H1 (cell line): ENCODE results near the gene TMEM38A. TPM values are rescaled to one million over a fixed set of nuclear protein-coding genes. Genes with fewer than 3 reads are reported as not detected.
A peak's percentile ranks its signal among the peaks of the same experiment; 100 is the strongest.

ENCODE experiments used
- CTCF ChIA-PET: fragments of 300-600 bp; sonication (Branson Sonifier 250); formaldehyde crosslinking; loops from one replicate; lab custom pipeline; 2021; ENCODE audit not compliant: partially characterized antibody; lab: Charles Lee
- POLR2A ChIA-PET: fragments of 300-600 bp; sonication (Branson Sonifier 250); formaldehyde crosslinking; loops from one replicate; lab custom pipeline; 2021; ENCODE audit warnings: inconsistent platforms; ENCODE audit not compliant: partially characterized antibody; lab: Charles Lee
- DNase-seq, 2 experiments: peaks; one replicate each; pipeline versions ENCODE4 v3.0.0 to v3.0.0-alpha.2; 2010 to 2022; ENCODE audit warnings: low spot score in 2 of 2, low read depth in 1 of 2, mixed read lengths in 1 of 2
- FAIRE-seq: peaks from 2 replicates; lab custom pipeline; 2011; peaks lifted over from hg19 to GRCh38; lab: Jason Lieb, UNC
- H2AFZ ChIP-seq: 2 replicates; pipeline ENCODE4 v1.8.1; 2012; ENCODE audit warnings: low read length, inconsistent platforms
- H2AK5ac ChIP-seq: 2 replicates; pipeline ENCODE4 v1.6.1; 2013; ENCODE audit warnings: low read depth, low read length
- H2BK120ac ChIP-seq: replicated peaks from 2 replicates; pipeline ENCODE3; 2013; ENCODE audit warnings: low read depth, low read length, inconsistent platforms
- H2BK12ac ChIP-seq: 2 replicates; pipeline ENCODE4 v1.6.1; 2013; ENCODE audit warnings: low read depth, low read length
- H2BK15ac ChIP-seq: 2 replicates; pipeline ENCODE4 v1.6.1; 2013; ENCODE audit warnings: low read length
- H2BK20ac ChIP-seq: 2 replicates; pipeline ENCODE4 v1.6.1; 2013; ENCODE audit warnings: low read length
- H2BK5ac ChIP-seq: 2 replicates; pipeline ENCODE4 v1.6.1; 2013; ENCODE audit warnings: low read depth, low read length
- H3K14ac ChIP-seq: 2 replicates; pipeline ENCODE4 v1.6.1; 2013; ENCODE audit warnings: inconsistent platforms; ENCODE audit not compliant: insufficient read length
- H3K18ac ChIP-seq: 2 replicates; pipeline ENCODE4 v1.6.1; 2013; ENCODE audit warnings: low read length; ENCODE audit errors: extremely low read depth
- H3K23ac ChIP-seq: 2 replicates; pipeline ENCODE4 v1.6.1; 2013; ENCODE audit warnings: inconsistent platforms; ENCODE audit not compliant: insufficient read length
- H3K23me2 ChIP-seq: 2 replicates; pipeline ENCODE4 v1.6.1; 2013; ENCODE audit warnings: low read depth, low read length
- H3K27ac ChIP-seq: 2 replicates; pipeline ENCODE4 v1.6.1; 2011; ENCODE audit warnings: low read depth, low read length, inconsistent platforms
- H3K27me3 ChIP-seq, 4 experiments: replicated peaks in 1 of 4; 1 replicate in 1 of 4; 2 replicates in 3 of 4; pipeline versions ENCODE4 v1.6.1 to v1.8.1; 2011 to 2013; ENCODE audit warnings: low read length in 3 of 4, mild to moderate bottlenecking in 3 of 4, inconsistent platforms in 2 of 4, mixed read lengths in 2 of 4, moderate library complexity in 1 of 4; ENCODE audit not compliant: control insufficient read depth in 3 of 4, insufficient read depth in 3 of 4; ENCODE audit errors: extremely low read depth in 1 of 4
- H3K36me3 ChIP-seq, 4 experiments: 2 replicates each; pipeline versions ENCODE4 v1.6.1 to v1.8.1; 2011 to 2013; ENCODE audit warnings: mild to moderate bottlenecking in 4 of 4, low read length in 3 of 4, moderate library complexity in 2 of 4, control low read depth in 1 of 4, inconsistent platforms in 1 of 4; ENCODE audit not compliant: insufficient read depth in 4 of 4, control insufficient read depth in 2 of 4
- H3K4ac ChIP-seq: replicated peaks from 2 replicates; pipeline ENCODE3; 2013; ENCODE audit warnings: low read length, low read depth, mixed read lengths, inconsistent platforms; ENCODE audit not compliant: insufficient read length
- H3K4me1 ChIP-seq, 4 experiments: replicated peaks in 1 of 4; 1 replicate in 1 of 4; 2 replicates in 3 of 4; pipeline versions ENCODE4 v1.6.1 to v1.8.1; 2011 to 2013; ENCODE audit warnings: low read length in 3 of 4, inconsistent platforms in 2 of 4, mixed read lengths in 1 of 4; ENCODE audit not compliant: insufficient read depth in 4 of 4, control insufficient read depth in 3 of 4
- H3K4me2 ChIP-seq, 2 experiments: 2 replicates each; pipeline versions ENCODE4 v1.6.1 to v1.8.1; 2011 to 2013; ENCODE audit warnings: low read depth in 2 of 2, low read length in 2 of 2, control low read depth in 1 of 2, inconsistent platforms in 1 of 2, mild to moderate bottlenecking in 1 of 2; ENCODE audit not compliant: insufficient read depth in 1 of 2
- H3K4me3 ChIP-seq, 4 experiments: fragments of 200-600, 300-600 bp in 1 of 4; sonication (generic), shearing (Covaris generic), sonication (Bioruptor Twin) in 1 of 4; 2 replicates each; pipeline versions ENCODE4 v1.5.1 to v1.8.1; 2011 to 2016; ENCODE audit warnings: low read length in 4 of 4, low read depth in 3 of 4, control low read depth in 2 of 4, inconsistent platforms in 2 of 4, mild to moderate bottlenecking in 2 of 4, mixed read lengths in 1 of 4, moderate library complexity in 1 of 4; ENCODE audit not compliant: insufficient read depth in 2 of 4; ENCODE audit errors: extremely low read depth in 1 of 4
- H3K56ac ChIP-seq: replicated peaks from 2 replicates; pipeline ENCODE3; 2013; ENCODE audit warnings: low read depth, mild to moderate bottlenecking, mixed read lengths, low read length, inconsistent platforms; ENCODE audit not compliant: insufficient read length
- H3K79me1 ChIP-seq: 2 replicates; pipeline ENCODE4 v1.6.1; 2013; ENCODE audit warnings: low read depth, low read length, control low read depth
- H3K79me2 ChIP-seq, 2 experiments: 2 replicates each; pipeline versions ENCODE4 v1.6.1 to v1.8.1; 2012 to 2013; ENCODE audit warnings: low read length in 2 of 2, mild to moderate bottlenecking in 2 of 2, inconsistent platforms in 1 of 2; ENCODE audit not compliant: insufficient read depth in 2 of 2, control insufficient read depth in 1 of 2
- H3K9ac ChIP-seq, 4 experiments: replicated peaks in 1 of 4; 1 replicate in 1 of 4; 2 replicates in 3 of 4; pipeline versions ENCODE4 v1.6.1 to v1.8.1; 2011 to 2013; ENCODE audit warnings: low read depth in 3 of 4, low read length in 3 of 4, control low read depth in 2 of 4, mild to moderate bottlenecking in 2 of 4, moderate library complexity in 2 of 4, inconsistent platforms in 1 of 4; ENCODE audit errors: extremely low read depth in 1 of 4
- H3K9me3 ChIP-seq, 2 experiments: 2 replicates each; pipeline versions ENCODE4 v1.6.1 to v1.8.1; 2012 to 2013; ENCODE audit warnings: mild to moderate bottlenecking in 2 of 2, moderate library complexity in 2 of 2, control low read depth in 1 of 2, inconsistent platforms in 1 of 2, low read depth in 1 of 2, low read length in 1 of 2, mixed read lengths in 1 of 2; ENCODE audit not compliant: insufficient read depth in 2 of 2
- H4K20me1 ChIP-seq, 2 experiments: replicated peaks in 1 of 2; 2 replicates each; pipeline versions ENCODE3 to v1.8.1; 2011 to 2013; ENCODE audit warnings: inconsistent platforms in 2 of 2, low read length in 2 of 2, mild to moderate bottlenecking in 1 of 2; ENCODE audit not compliant: insufficient read depth in 2 of 2, control insufficient read depth in 1 of 2
- H4K5ac ChIP-seq: 2 replicates; pipeline ENCODE4 v1.6.1; 2013; ENCODE audit warnings: low read length, low read depth, mixed read lengths, inconsistent platforms; ENCODE audit not compliant: insufficient read length
- H4K8ac ChIP-seq: 2 replicates; pipeline ENCODE4 v1.8.0; 2013; ENCODE audit warnings: mild to moderate bottlenecking, moderate library complexity, low read length, inconsistent platforms; ENCODE audit not compliant: insufficient read depth; ENCODE audit errors: extremely low read depth
- H4K91ac ChIP-seq: replicated peaks from 2 replicates; pipeline ENCODE3; 2013; ENCODE audit warnings: low read length, mixed read lengths, inconsistent platforms; ENCODE audit not compliant: insufficient read length
- ATF3 ChIP-seq: IDR thresholded peaks from 2 replicates; pipeline ENCODE4 v1.6.1; 2011; ENCODE audit warnings: low read depth, mild to moderate bottlenecking, low read length; ENCODE audit not compliant: insufficient read depth
- BRCA1 ChIP-seq: IDR thresholded peaks from 2 replicates; pipeline ENCODE4 v1.6.1; 2012; ENCODE audit warnings: low read depth, low read length, improper control_type of control experiment
- CBX8 ChIP-seq: fragments of 300-800, 300-1000 bp; sonication (generic); IDR thresholded peaks from 2 replicates; pipeline ENCODE4 v1.7.1; 2016; ENCODE audit warnings: low read depth, low read length, borderline replicate concordance
- POLR2AphosphoS5 ChIP-seq: IDR thresholded peaks from 2 replicates; pipeline ENCODE4 v1.6.1; 2011; ENCODE audit warnings: low read depth, low read length
- RBBP5 ChIP-seq: IDR thresholded peaks from 2 replicates; pipeline ENCODE4 v1.7.1; 2012; ENCODE audit warnings: low read depth, mild to moderate bottlenecking, inconsistent platforms, low read length, moderate library complexity, borderline replicate concordance
- SAP30 ChIP-seq: fragments of 300-600 bp; sonication (generic); IDR thresholded peaks from 2 replicates; pipeline ENCODE4 v1.7.1; 2012; ENCODE audit warnings: low read length, moderate library complexity, mild to moderate bottlenecking, inconsistent platforms; ENCODE audit not compliant: insufficient read depth, insufficient replicate concordance
- SIN3A ChIP-seq, 2 experiments: IDR thresholded peaks in 1 of 2; conservative IDR thresholded peaks in 1 of 2; 2 replicates each; pipeline ENCODE4 v1.6.1; 2011 to 2012; ENCODE audit warnings: low read length in 2 of 2, improper control_type of control experiment in 1 of 2, low read depth in 1 of 2, mild to moderate bottlenecking in 1 of 2
- SP2 ChIP-seq: IDR thresholded peaks from 2 replicates; pipeline ENCODE4 v1.6.1; 2012; ENCODE audit warnings: mild to moderate bottlenecking, low read length, inconsistent platforms
- USF2 ChIP-seq: IDR thresholded peaks from 2 replicates; pipeline ENCODE4 v1.6.1; 2011; ENCODE audit warnings: low read length, improper control_type of control experiment
- WGBS, 2 experiments: shearing (Covaris generic) in 1 of 2; methylation state at CpG; one replicate each; pipeline versions ENCODE4 v1.1.6 to v1.1.7; 2013 to 2015; ENCODE audit warnings: low lambda C conversion rate in 2 of 2, mixed read lengths in 2 of 2, inconsistent platforms in 1 of 2, low coverage in 1 of 2, missing lambda C conversion rate in 1 of 2; ENCODE audit not compliant: insufficient replicate concordance in 2 of 2, insufficient coverage in 1 of 2, insufficient read length in 1 of 2; ENCODE audit errors: extremely low coverage in 1 of 2, missing lambda C conversion rate in 1 of 2; 5-methylcytosine and 5-hydroxymethylcytosine counted together
- polyA plus RNA-seq, 7 experiments: library from polyadenylated mRNA; depleted of rRNA in 3 of 7; stranded (reverse) in 5 of 7; unstranded in 2 of 7; fragments of >200 nt in 5 of 7; fragments of 200-250 nt in 2 of 7; gene quantifications; 1 replicate in 5 of 7; 2 replicates in 1 of 7; 4 replicates in 1 of 7; pipeline versions ENCODE4 v1.2.1 to v1.2.3, GENCODE V29; 2011 to 2013; ENCODE audit warnings: missing spikeins in 2 of 7, mixed read lengths in 2 of 7
- total RNA-seq: library from RNA; stranded (reverse); fragmentation: NEBNext Ultra II Directional; extraction: Animal tissue kit (Norgen Biotek cat#: 25700); gene quantifications from 2 replicates; pipeline ENCODE4 v1.2.1, GENCODE V29; 2021

TMEM38A gene
- total and polyA plus RNA-seq, 2 of the 8 experiments (the other 6 are each of a cell fraction or from before 2014, with no cell fraction given), result 8.9 to 9.2 TPM

GRCh38 chr19:16618248-16618647 is 42.7 kb upstream of the TMEM38A start:
- Histone ChIP-seq H2BK120ac (no peak overlapping the region), H3K23ac (no peak overlapping the region), H4K20me1 (peaks cover 40 to 72% of the 10 kb centered on the region in 2 experiments), H3K14ac (no peak overlapping the region), H2BK20ac (no peak overlapping the region), H4K8ac (no peak overlapping the region), H2AFZ (no peak overlapping the region), H3K27me3 (no peaks in the 10 kb centered on the region), H3K23me2 (no peaks in the 10 kb centered on the region), H3K18ac (no peak overlapping the region), H2BK5ac (no peak overlapping the region), H3K4me3 (no peak overlapping the region), H3K56ac (no peak overlapping the region), H2AK5ac (no peak overlapping the region), H4K5ac (no peak overlapping the region), H3K4ac (no peak overlapping the region), H3K4me1 (peaks cover 0 to 7% (median 3%) of the 10 kb centered on the region in 4 experiments; a peak in 4 of 7 replicates), H3K4me2 (no peak overlapping the region), H3K9ac (no peak overlapping the region), H3K9me3 (no peaks in the 10 kb centered on the region), H4K91ac (no peak overlapping the region), H3K79me1 (peaks cover 75% of the 10 kb centered on the region), H3K36me3 (no peaks in the 10 kb centered on the region), H3K79me2 (peaks cover 27 to 97% of the 10 kb centered on the region in 2 experiments), H2BK12ac (0 out of 2 replicates have a peak overlapping the region, but pooled peaks have one; percentile 17), H3K27ac (no peak overlapping the region), H2BK15ac (no peak overlapping the region)
- TF ChIP-seq POLR2AphosphoS5 (no peak), USF2 (no peak), CBX8 (no peak), BRCA1 (no peak), SIN3A (conservative IDR thresholded peaks at IDR 0.05 in 1 of 2, IDR thresholded peaks at IDR 0.05 in 1 of 2; ENCODE audit: low read depth in 1 of 2, low read length in 2 of 2) (no peak), SAP30 (no peak), SP2 (no peak), ATF3 (no peak), RBBP5 (no peak)
- FAIRE-seq (no peak), DNase-seq (no peak)
- WGBS, 2 experiments, result 92% methylated on average over 7 of the region's 7 CpGs; no CpG with 5 or more reads in 1 of the 2 experiments
- ChIA-PET POLR2A (interaction anchor here (1.1 to 3.4 kb wide), 5 partner anchors 10 to 70 kb away, joined by 3 to 22 read pairs (median 3); partner anchors contain the start of gene MED26), CTCF (interaction anchor here (0.9 to 1.4 kb wide), 7 partner anchors 8 to 90 kb away, joined by 3 to 4 read pairs (median 3); no protein-coding TSS in a partner anchor)
